ENCODE data around the gene NCAPH2.

Gene NCAPH2

DNA sequence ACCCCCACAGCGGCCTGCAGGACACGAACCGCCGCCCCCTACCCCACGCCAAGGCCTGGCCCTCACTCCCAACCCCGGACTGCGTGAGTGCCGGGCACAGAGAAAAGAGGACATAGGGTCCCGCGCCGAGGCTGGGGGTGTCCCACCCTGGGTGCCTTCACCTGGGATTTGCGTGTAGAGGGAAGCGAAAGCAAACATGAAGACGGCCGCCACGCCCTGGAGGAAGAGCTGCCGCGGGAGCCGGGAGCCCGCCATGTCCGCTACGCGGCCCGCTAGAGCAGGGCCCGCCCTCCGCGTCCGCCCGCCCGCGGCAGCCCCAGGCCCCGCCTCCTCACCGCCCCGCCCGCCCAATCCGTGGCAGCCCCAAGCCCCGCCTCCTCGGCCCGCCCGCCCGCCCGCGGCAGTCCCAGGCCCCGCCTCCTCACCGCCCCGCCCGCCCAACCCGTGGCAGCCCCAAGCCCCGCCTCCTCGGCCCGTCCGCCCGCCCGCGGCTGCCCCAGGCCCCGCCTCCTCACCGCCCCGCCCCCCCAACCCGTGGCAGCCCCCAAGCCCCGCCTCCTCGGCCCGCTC is 518 bp upstream of the NCAPH2 start, which contains the start of gene LMF2 (continued):
- TF ChIP-seq, protein P1, sequence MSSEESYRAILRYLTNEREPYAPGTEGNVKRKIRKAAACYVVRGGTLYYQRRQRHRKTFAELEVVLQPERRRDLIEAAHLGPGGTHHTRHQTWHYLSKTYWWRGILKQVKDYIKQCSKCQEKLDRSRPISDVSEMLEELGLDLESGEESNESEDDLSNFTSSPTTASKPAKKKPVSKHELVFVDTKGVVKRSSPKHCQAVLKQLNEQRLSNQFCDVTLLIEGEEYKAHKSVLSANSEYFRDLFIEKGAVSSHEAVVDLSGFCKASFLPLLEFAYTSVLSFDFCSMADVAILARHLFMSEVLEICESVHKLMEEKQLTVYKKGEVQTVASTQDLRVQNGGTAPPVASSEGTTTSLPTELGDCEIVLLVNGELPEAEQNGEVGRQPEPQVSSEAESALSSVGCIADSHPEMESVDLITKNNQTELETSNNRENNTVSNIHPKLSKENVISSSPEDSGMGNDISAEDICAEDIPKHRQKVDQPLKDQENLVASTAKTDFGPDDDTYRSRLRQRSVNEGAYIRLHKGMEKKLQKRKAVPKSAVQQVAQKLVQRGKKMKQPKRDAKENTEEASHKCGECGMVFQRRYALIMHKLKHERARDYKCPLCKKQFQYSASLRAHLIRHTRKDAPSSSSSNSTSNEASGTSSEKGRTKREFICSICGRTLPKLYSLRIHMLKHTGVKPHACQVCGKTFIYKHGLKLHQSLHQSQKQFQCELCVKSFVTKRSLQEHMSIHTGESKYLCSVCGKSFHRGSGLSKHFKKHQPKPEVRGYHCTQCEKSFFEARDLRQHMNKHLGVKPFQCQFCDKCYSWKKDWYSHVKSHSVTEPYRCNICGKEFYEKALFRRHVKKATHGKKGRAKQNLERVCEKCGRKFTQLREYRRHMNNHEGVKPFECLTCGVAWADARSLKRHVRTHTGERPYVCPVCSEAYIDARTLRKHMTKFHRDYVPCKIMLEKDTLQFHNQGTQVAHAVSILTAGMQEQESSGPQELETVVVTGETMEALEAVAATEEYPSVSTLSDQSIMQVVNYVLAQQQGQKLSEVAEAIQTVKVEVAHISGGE (tag by site-specific recombination; conservative IDR thresholded peaks at IDR 0.05; ENCODE audit: low read depth): no peak
- TF ChIP-seq ZNF404 (tag by site-specific recombination; IDR thresholded peaks at IDR 0.05) (no peak), YY2 (tag by site-specific recombination; IDR thresholded peaks at IDR 0.05) (0 out of 2 replicates have a peak, but pooled peaks have one; percentile 50), ZNF629 (tag by site-specific recombination; IDR thresholded peaks at IDR 0.05) (no peak), ZNF221 (tag by site-specific recombination; IDR thresholded peaks at IDR 0.05; ENCODE audit: borderline replicate concordance) (no peak), GLIS2 (tag by site-specific recombination; IDR thresholded peaks at IDR 0.05) (peak; percentile 85), ZBTB1 (tag by site-specific recombination; IDR thresholded peaks at IDR 0.05) (no peak), ZSCAN16 (tag by site-specific recombination; IDR thresholded peaks at IDR 0.05) (no peak), ZNF529 (tag by site-specific recombination; IDR thresholded peaks at IDR 0.05; ENCODE audit: insufficient replicate concordance) (no peak), ZNF501 (tag by site-specific recombination; IDR thresholded peaks at IDR 0.05) (no peak), HOXA7 (CRISPR knock-in tag; IDR thresholded peaks at IDR 0.05; ENCODE audit: borderline replicate concordance) (no peak), ZNF560 (tag by site-specific recombination; IDR thresholded peaks at IDR 0.05; ENCODE audit: borderline replicate concordance) (no peak), TRIM28 (IDR thresholded peaks at IDR 0.05; ENCODE audit: borderline replicate concordance, low read length) (no peak), ZNF514 (tag by site-specific recombination; IDR thresholded peaks at IDR 0.05) (no peak), GLI2 (tag by site-specific recombination; IDR thresholded peaks at IDR 0.05; ENCODE audit: borderline replicate concordance, low read depth) (no peak), ZNF175 (tag by site-specific recombination; IDR thresholded peaks at IDR 0.05) (no peak), ZNF544 (tag by site-specific recombination; IDR thresholded peaks at IDR 0.05) (no peak), ZNF521 (tag by site-specific recombination; IDR thresholded peaks at IDR 0.05) (no peak)
- TF ChIP-seq, protein P2, sequence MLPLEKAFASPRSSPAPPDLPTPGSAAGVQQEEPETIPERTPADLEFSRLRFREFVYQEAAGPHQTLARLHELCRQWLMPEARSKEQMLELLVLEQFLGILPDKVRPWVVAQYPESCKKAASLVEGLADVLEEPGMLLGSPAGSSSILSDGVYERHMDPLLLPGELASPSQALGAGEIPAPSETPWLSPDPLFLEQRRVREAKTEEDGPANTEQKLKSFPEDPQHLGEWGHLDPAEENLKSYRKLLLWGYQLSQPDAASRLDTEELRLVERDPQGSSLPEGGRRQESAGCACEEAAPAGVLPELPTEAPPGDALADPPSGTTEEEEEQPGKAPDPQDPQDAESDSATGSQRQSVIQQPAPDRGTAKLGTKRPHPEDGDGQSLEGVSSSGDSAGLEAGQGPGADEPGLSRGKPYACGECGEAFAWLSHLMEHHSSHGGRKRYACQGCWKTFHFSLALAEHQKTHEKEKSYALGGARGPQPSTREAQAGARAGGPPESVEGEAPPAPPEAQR (tag by site-specific recombination; IDR thresholded peaks at IDR 0.05): no peak
- TF ChIP-seq, protein P3, sequence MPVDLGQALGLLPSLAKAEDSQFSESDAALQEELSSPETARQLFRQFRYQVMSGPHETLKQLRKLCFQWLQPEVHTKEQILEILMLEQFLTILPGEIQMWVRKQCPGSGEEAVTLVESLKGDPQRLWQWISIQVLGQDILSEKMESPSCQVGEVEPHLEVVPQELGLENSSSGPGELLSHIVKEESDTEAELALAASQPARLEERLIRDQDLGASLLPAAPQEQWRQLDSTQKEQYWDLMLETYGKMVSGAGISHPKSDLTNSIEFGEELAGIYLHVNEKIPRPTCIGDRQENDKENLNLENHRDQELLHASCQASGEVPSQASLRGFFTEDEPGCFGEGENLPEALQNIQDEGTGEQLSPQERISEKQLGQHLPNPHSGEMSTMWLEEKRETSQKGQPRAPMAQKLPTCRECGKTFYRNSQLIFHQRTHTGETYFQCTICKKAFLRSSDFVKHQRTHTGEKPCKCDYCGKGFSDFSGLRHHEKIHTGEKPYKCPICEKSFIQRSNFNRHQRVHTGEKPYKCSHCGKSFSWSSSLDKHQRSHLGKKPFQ (tag by site-specific recombination; IDR thresholded peaks at IDR 0.05): no peak
- TF ChIP-seq, protein P4, sequence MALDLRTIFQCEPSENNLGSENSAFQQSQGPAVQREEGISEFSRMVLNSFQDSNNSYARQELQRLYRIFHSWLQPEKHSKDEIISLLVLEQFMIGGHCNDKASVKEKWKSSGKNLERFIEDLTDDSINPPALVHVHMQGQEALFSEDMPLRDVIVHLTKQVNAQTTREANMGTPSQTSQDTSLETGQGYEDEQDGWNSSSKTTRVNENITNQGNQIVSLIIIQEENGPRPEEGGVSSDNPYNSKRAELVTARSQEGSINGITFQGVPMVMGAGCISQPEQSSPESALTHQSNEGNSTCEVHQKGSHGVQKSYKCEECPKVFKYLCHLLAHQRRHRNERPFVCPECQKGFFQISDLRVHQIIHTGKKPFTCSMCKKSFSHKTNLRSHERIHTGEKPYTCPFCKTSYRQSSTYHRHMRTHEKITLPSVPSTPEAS (tag by site-specific recombination; IDR thresholded peaks at IDR 0.05): no peak
- TF ChIP-seq, protein P5, sequence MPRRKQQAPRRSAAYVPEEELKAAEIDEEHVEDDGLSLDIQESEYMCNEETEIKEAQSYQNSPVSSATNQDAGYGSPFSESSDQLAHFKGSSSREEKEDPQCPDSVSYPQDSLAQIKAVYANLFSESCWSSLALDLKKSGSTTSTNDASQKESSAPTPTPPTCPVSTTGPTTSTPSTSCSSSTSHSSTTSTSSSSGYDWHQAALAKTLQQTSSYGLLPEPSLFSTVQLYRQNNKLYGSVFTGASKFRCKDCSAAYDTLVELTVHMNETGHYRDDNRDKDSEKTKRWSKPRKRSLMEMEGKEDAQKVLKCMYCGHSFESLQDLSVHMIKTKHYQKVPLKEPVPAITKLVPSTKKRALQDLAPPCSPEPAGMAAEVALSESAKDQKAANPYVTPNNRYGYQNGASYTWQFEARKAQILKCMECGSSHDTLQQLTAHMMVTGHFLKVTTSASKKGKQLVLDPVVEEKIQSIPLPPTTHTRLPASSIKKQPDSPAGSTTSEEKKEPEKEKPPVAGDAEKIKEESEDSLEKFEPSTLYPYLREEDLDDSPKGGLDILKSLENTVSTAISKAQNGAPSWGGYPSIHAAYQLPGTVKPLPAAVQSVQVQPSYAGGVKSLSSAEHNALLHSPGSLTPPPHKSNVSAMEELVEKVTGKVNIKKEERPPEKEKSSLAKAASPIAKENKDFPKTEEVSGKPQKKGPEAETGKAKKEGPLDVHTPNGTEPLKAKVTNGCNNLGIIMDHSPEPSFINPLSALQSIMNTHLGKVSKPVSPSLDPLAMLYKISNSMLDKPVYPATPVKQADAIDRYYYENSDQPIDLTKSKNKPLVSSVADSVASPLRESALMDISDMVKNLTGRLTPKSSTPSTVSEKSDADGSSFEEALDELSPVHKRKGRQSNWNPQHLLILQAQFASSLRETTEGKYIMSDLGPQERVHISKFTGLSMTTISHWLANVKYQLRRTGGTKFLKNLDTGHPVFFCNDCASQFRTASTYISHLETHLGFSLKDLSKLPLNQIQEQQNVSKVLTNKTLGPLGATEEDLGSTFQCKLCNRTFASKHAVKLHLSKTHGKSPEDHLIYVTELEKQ (tag by site-specific recombination; IDR thresholded peaks at IDR 0.05; ENCODE audit: borderline replicate concordance): no peak
- TF ChIP-seq, protein P6, sequence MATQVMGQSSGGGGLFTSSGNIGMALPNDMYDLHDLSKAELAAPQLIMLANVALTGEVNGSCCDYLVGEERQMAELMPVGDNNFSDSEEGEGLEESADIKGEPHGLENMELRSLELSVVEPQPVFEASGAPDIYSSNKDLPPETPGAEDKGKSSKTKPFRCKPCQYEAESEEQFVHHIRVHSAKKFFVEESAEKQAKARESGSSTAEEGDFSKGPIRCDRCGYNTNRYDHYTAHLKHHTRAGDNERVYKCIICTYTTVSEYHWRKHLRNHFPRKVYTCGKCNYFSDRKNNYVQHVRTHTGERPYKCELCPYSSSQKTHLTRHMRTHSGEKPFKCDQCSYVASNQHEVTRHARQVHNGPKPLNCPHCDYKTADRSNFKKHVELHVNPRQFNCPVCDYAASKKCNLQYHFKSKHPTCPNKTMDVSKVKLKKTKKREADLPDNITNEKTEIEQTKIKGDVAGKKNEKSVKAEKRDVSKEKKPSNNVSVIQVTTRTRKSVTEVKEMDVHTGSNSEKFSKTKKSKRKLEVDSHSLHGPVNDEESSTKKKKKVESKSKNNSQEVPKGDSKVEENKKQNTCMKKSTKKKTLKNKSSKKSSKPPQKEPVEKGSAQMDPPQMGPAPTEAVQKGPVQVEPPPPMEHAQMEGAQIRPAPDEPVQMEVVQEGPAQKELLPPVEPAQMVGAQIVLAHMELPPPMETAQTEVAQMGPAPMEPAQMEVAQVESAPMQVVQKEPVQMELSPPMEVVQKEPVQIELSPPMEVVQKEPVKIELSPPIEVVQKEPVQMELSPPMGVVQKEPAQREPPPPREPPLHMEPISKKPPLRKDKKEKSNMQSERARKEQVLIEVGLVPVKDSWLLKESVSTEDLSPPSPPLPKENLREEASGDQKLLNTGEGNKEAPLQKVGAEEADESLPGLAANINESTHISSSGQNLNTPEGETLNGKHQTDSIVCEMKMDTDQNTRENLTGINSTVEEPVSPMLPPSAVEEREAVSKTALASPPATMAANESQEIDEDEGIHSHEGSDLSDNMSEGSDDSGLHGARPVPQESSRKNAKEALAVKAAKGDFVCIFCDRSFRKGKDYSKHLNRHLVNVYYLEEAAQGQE (tag by site-specific recombination; IDR thresholded peaks at IDR 0.05): no peak
- TF ChIP-seq, protein P7, sequence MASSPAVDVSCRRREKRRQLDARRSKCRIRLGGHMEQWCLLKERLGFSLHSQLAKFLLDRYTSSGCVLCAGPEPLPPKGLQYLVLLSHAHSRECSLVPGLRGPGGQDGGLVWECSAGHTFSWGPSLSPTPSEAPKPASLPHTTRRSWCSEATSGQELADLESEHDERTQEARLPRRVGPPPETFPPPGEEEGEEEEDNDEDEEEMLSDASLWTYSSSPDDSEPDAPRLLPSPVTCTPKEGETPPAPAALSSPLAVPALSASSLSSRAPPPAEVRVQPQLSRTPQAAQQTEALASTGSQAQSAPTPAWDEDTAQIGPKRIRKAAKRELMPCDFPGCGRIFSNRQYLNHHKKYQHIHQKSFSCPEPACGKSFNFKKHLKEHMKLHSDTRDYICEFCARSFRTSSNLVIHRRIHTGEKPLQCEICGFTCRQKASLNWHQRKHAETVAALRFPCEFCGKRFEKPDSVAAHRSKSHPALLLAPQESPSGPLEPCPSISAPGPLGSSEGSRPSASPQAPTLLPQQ (tag by site-specific recombination; IDR thresholded peaks at IDR 0.05): no peak
